HEK293T (cell line): Measurements from ENCODE around the gene FAM163B.

Experiments
- BHLHE40 ChIP-seq: fragments of 450-650 bp; IDR thresholded peaks from 2 replicates; pipeline ENCODE4 v1.6.1; 2016; ENCODE audit warnings: mild to moderate bottlenecking, moderate library complexity, borderline replicate concordance
- CTBP1 ChIP-seq: fragments of 450-650 bp; IDR thresholded peaks from 2 replicates; pipeline ENCODE4 v1.6.1; 2016; ENCODE audit warnings: borderline replicate concordance
- ELF4 ChIP-seq: fragments of 450-650 bp; IDR thresholded peaks from 2 replicates; pipeline ENCODE4 v1.6.1; 2017; ENCODE audit warnings: antibody characterized with exemption
- FOXM1 ChIP-seq: fragments of 450-650 bp; IDR thresholded peaks from 2 replicates; pipeline ENCODE4 v1.6.1; 2017; ENCODE audit warnings: mild to moderate bottlenecking, borderline replicate concordance
- HDGF ChIP-seq: fragments of 450-650 bp; IDR thresholded peaks from 2 replicates; pipeline ENCODE4 v1.6.1; 2017; ENCODE audit warnings: antibody characterized with exemption, borderline replicate concordance
- L3MBTL2 ChIP-seq: fragments of 450-650 bp; conservative IDR thresholded peaks from 2 replicates; pipeline ENCODE4 v1.6.1; 2016; ENCODE audit warnings: mild to moderate bottlenecking
- LEF1 ChIP-seq: fragments of 450-650 bp; IDR thresholded peaks from 2 replicates; pipeline ENCODE4 v1.6.1; 2017; ENCODE audit warnings: mild to moderate bottlenecking, borderline replicate concordance
- NFRKB ChIP-seq: fragments of 450-650 bp; IDR thresholded peaks from 2 replicates; pipeline ENCODE4 v1.6.1; 2016; ENCODE audit warnings: mild to moderate bottlenecking, moderate library complexity
- PKNOX1 ChIP-seq: fragments of 450-650 bp; IDR thresholded peaks from 2 replicates; pipeline ENCODE4 v1.6.1; 2016
- SP1 ChIP-seq: fragments of 450-650 bp; IDR thresholded peaks from 2 replicates; pipeline ENCODE4 v1.6.1; 2017
- SUZ12 ChIP-seq: fragments of 450-650 bp; IDR thresholded peaks from 2 replicates; pipeline ENCODE4 v1.6.1; 2016; ENCODE audit warnings: mild to moderate bottlenecking
- TARDBP ChIP-seq: fragments of 450-650 bp; IDR thresholded peaks from 2 replicates; pipeline ENCODE4 v1.6.1; 2016
- ZNF384 ChIP-seq: fragments of 450-650 bp; IDR thresholded peaks from 2 replicates; pipeline ENCODE4 v1.6.1; 2016

- TF ChIP-seq ZNF384 (no peak), TARDBP (no peak), SP1 (no peak), HDGF (no peak), NFRKB (no peak), LEF1 (no peak), ELF4 (no peak), BHLHE40 (no peak), L3MBTL2 (no peak), CTBP1 (no peak), FOXM1 (no peak), PKNOX1 (no peak), SUZ12 (no peak)
Observed at GRCh38 chr9:133654736-133655657, 45.8 kb upstream of the FAM163B start.
